CD4-positive, alpha-beta T cell treated with Interleukin-4 for 1 hour (primary cell): ENCODE results near the gene TMEM232.
"Not testable (repeated sequence)": the region's sequence is repeated elsewhere in the genome, so short reads cannot be mapped to it uniquely, and the experiment has no call there.

Source experiments
- DNase-seq, 2 donors: peaks; one replicate each; pipeline ENCODE4 v3.0.0-alpha.2; 2020 to 2022

Gene TMEM232

GRCh38 chr5:110618941-110619340 lies 107.5 kb downstream of the TMEM232 start:
- no peak for DNase-seq

- DNase-seq: no peak
Measured at GRCh38 chr5:110616009-110616408, 110.5 kb downstream of the TMEM232 start.

GRCh38 chr5:110612794-110613247 lies 113.7 kb downstream of the TMEM232 start:
- no peak for DNase-seq

- DNase-seq: no peak
Measured at GRCh38 chr5:110611817-110612216, 114.7 kb downstream of the TMEM232 start.

GRCh38 chr5:110594866-110595265 lies 131.6 kb downstream of the TMEM232 start:
- DNase-seq: no peak

- no peak for DNase-seq
Measured at GRCh38 chr5:110590187-110590586, 136.3 kb downstream of the TMEM232 start.

GRCh38 chr5:110588286-110588980 lies 138.0 kb downstream of the TMEM232 start:
- no peak for DNase-seq

- no peak for DNase-seq
Measured at GRCh38 chr5:110580625-110581024, 145.8 kb downstream of the TMEM232 start.

GRCh38 chr5:110572729-110573128 lies 153.7 kb downstream of the TMEM232 start:
- no peak for DNase-seq

GRCh38 chr5:110562191-110562590 lies 164.3 kb downstream of the TMEM232 start:
- DNase-seq: no peak

- no peak for DNase-seq
Measured at GRCh38 chr5:110561510-110561909, 165.0 kb downstream of the TMEM232 start.

- DNase-seq: no peak
Measured at GRCh38 chr5:110549301-110549700, 177.2 kb downstream of the TMEM232 start.

GRCh38 chr5:110548171-110548570 lies 178.3 kb downstream of the TMEM232 start:
- DNase-seq: no peak

- no peak for DNase-seq
Measured at GRCh38 chr5:110547495-110547894, 179.0 kb downstream of the TMEM232 start.

- DNase-seq: no peak
Measured at GRCh38 chr5:110545716-110546115, 180.8 kb downstream of the TMEM232 start.

GRCh38 chr5:110544603-110545002 lies 181.9 kb downstream of the TMEM232 start:
- DNase-seq: no peak

GRCh38 chr5:110542949-110543348 lies 183.5 kb downstream of the TMEM232 start:
- DNase-seq: no peak

- no peak for DNase-seq
Measured at GRCh38 chr5:110536120-110537115, 190.1 kb downstream of the TMEM232 start.

- DNase-seq: not testable (repeated sequence)
Measured at GRCh38 chr5:110535146-110535545, 191.3 kb downstream of the TMEM232 start.

GRCh38 chr5:110525762-110526161 lies 200.7 kb downstream of the TMEM232 start:
- DNase-seq: no peak

- no peak for DNase-seq
Measured at GRCh38 chr5:110517396-110517795, 209.1 kb downstream of the TMEM232 start.

- no peak for DNase-seq
Measured at GRCh38 chr5:110514030-110514429, 212.4 kb downstream of the TMEM232 start.

GRCh38 chr5:110512266-110512665 lies 214.2 kb downstream of the TMEM232 start:
- DNase-seq: no peak

GRCh38 chr5:110510146-110510545 lies 216.3 kb downstream of the TMEM232 start:
- DNase-seq: no peak
